Psoas muscle (tissue), 8 donors: Measurements from ENCODE around the gene DNMT3L. TPM values are rescaled to one million over a fixed set of nuclear protein-coding genes. Genes with fewer than 3 reads are reported as not detected.
"Not testable (repeated sequence)": the region's sequence is repeated elsewhere in the genome, so short reads cannot be mapped to it uniquely, and the experiment has no call there.

Experiments
- ATAC-seq, 4 donors: fragments of 200-7000 bp; cut with Tn5 transposase; one replicate each; pipeline ENCODE4 v1.9.1; 2020; ENCODE audit warnings: moderate library complexity in 3 of 4, mild to moderate bottlenecking in 2 of 4
- DNase-seq, 2 donors: peaks; one replicate each; pipeline ENCODE4 v3.0.0-alpha.2; 2020
- H3K27ac ChIP-seq: fragments of 200-600 bp; one replicate; pipeline ENCODE4 v1.8.0; 2022
- H3K27me3 ChIP-seq, 3 donors: fragments of 200-600 bp in 1 of 3; one replicate each; pipeline versions ENCODE4 v1.6.1 to v1.8.0; 2013 to 2022; ENCODE audit warnings: low read length in 2 of 3, mild to moderate bottlenecking in 2 of 3, moderate library complexity in 1 of 3; ENCODE audit not compliant: insufficient read depth in 3 of 3
- H3K36me3 ChIP-seq, 2 donors: fragments of 200-600 bp in 1 of 2; one replicate each; pipeline versions ENCODE4 v1.6.1 to v1.8.0; 2013 to 2022; ENCODE audit warnings: low read depth in 1 of 2, mild to moderate bottlenecking in 1 of 2, moderate library complexity in 1 of 2; ENCODE audit not compliant: insufficient read depth in 1 of 2
- H3K4me1 ChIP-seq: fragments of 200-600 bp; one replicate; pipeline ENCODE4 v1.8.0; 2022
- H3K4me3 ChIP-seq: fragments of 200-600 bp; one replicate; pipeline ENCODE4 v1.8.0; 2022; ENCODE audit warnings: mild to moderate bottlenecking
- H3K9me3 ChIP-seq: fragments of 200-600 bp; one replicate; pipeline ENCODE4 v1.8.0; 2022
- CTCF ChIP-seq: fragments of 200-600 bp; IDR thresholded peaks from one replicate; pipeline ENCODE4 v1.8.0; 2022; ENCODE audit warnings: antibody characterized with exemption
- WGBS, 3 donors: extraction: QIAGEN DNeasy Blood & Tissue Kit; methylation state at CpG; one replicate each; pipeline versions ENCODE4 v1.1.6 to v1.1.7; 2013; 5-methylcytosine and 5-hydroxymethylcytosine counted together
- intact Hi-C, 2 donors: fragments of 100-400 bp; cut with DNase I; formaldehyde crosslinking; loops; one replicate each; pipeline versions ENCODE4 v1.11.0 to v1.14.2; 2022
- polyA plus RNA-seq, 3 donors: library from polyadenylated mRNA; stranded (reverse); fragments of 200-250 nt; gene quantifications; one replicate each; pipeline ENCODE4 v1.2.3, GENCODE V29; 2013
- total RNA-seq, 4 donors: library from RNA; stranded (reverse); fragmentation: NEBNext Ultra II Directional in 2 of 4; extraction: Animal tissue kit (Norgen Biotek cat#: 25700) in 2 of 4; gene quantifications; one replicate each; pipeline versions ENCODE4 v1.2.1 to v1.2.4, GENCODE V29; 2021 to 2023
- donor health status: healthy with polysubstance abuse.
- donor health status: DM: no; HTN: no; CAD: no; lungs with moderate emphysema.
- donor health status: Bipolar disorder and iron deficiency.
- donor health status: healthy.
- donor health status: DM: yes; HTN: yes; CAD: no.
- donor health status: DM: no; HTN: no; CAD: no.
- donor health status: DM: no; HTN: no; CAD: no.
- donor health status: DM: yes; HTN: yes; CAD: no.

Gene DNMT3L
- total and polyA plus RNA-seq, 7 donors = not detected

GRCh38 chr21:44255511-44255981 is 6.2 kb downstream of the DNMT3L start:
- ATAC-seq = no peak
- no peak overlapping the region for H3K4me3 ChIP-seq
- H3K27ac ChIP-seq = no peak overlapping the region
- H3K4me1 ChIP-seq = no peaks in the 10 kb centered on the region
- peaks cover 0 to 7% (median 6%) of the 10 kb centered on the region in 3 donors for H3K27me3 ChIP-seq
- DNase-seq = peak in 1 of 2 donors; percentile 37
- WGBS, 3 donors = 61 to 69% (median 62%) methylated on average over 11 of the region's 11 CpGs
- no peaks in the 10 kb centered on the region for H3K36me3 ChIP-seq
- intact Hi-C loops = no loop called here
- no peaks in the 10 kb centered on the region for H3K9me3 ChIP-seq
- no peak for TF ChIP-seq CTCF

- 69 to 76% (median 76%) methylated on average over 27 to 29 of the region's 29 CpGs for WGBS, 3 donors
- H3K9me3 ChIP-seq = no peaks in the 10 kb centered on the region
- H3K27me3 ChIP-seq = peaks cover 0 to 6% (median 5%) of the 10 kb centered on the region in 3 donors
- DNase-seq = peak in 1 of 2 donors; percentile 39
- H3K36me3 ChIP-seq = no peaks in the 10 kb centered on the region
- intact Hi-C loops = no loop called here
- no peak overlapping the region for H3K27ac ChIP-seq
- TF ChIP-seq CTCF = no peak
- H3K4me3 ChIP-seq = no peak overlapping the region
- no peak for ATAC-seq
- no peaks in the 10 kb centered on the region for H3K4me1 ChIP-seq
Observed at GRCh38 chr21:44253832-44254710, 7.6 kb downstream of the DNMT3L start.

GRCh38 chr21:44249204-44250037 is 12.3 kb downstream of the DNMT3L start:
- H3K27me3 ChIP-seq, DNase-seq, H3K4me1 ChIP-seq, H3K9me3 ChIP-seq, H3K4me3 ChIP-seq, H3K27ac ChIP-seq, H3K36me3 ChIP-seq, intact Hi-C loops: not testable (repeated sequence)
- no CpG with 5 or more reads among the region's 33 CpGs for WGBS, 3 donors
- ATAC-seq = peak; percentile 60 to 81 (median 80)

DNA sequence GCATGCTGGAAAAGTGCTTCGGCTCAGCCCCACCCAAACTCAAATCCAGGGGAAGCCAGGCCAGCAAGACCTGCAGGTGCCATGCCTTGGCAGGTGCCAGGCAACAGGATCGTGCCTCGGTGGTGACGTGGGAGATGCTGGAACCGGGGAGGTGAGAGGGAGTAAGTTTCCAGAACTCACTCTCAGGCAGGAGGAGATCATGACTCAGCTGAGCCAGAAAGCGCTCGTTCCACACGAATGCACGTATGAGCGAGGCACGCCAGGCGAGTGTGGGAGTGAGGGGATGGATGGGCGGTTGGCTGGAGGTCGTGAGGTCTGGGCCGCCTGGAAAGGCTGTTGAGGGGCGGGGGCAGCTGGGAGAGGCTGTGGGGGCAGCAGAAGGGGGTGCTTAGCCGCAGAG is 13.8 kb downstream of the DNMT3L start:
- not testable (repeated sequence) for H3K4me1 ChIP-seq, ATAC-seq

GRCh38 chr21:44243980-44244379 is 17.7 kb downstream of the DNMT3L start:
- DNase-seq, H3K36me3 ChIP-seq, H3K4me3 ChIP-seq, H3K27me3 ChIP-seq, H3K9me3 ChIP-seq, intact Hi-C loops, H3K27ac ChIP-seq, H3K4me1 ChIP-seq: not testable (repeated sequence)
- no CpG with 5 or more reads among the region's 15 CpGs for WGBS, 3 donors
- ATAC-seq = peak; percentile 87 to 89 (median 88)

More for the DNA sequence above, 13.8 kb downstream of the DNMT3L start:
- H3K27me3 ChIP-seq, H3K36me3 ChIP-seq, intact Hi-C loops, H3K27ac ChIP-seq, DNase-seq, H3K4me3 ChIP-seq, H3K9me3 ChIP-seq: not testable (repeated sequence)
- WGBS, 3 donors = no CpG with 5 or more reads among the region's 17 CpGs

DNA sequence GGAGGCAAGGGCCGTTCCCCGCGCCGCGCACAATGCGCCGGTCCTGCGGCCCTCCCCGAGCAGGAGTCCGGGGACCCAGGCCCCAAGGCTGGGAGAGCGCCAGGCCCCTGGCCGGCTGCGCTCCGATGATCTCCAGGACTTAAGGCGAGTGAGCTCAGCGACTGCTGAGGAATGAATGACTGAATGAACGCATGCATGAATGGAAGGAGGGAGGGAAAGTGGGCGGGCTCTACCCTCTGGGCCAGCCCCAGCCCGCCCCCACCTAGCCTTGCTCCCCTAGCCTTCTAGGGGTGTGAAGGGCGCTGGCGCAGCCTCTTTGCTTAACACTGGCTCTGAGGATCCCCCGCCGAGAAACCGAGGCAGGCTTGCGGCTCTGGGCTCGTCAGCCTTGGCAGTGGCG is 20.4 kb downstream of the DNMT3L start:
- intact Hi-C loops, H3K4me1 ChIP-seq, H3K27me3 ChIP-seq, H3K27ac ChIP-seq, H3K36me3 ChIP-seq, DNase-seq, H3K4me3 ChIP-seq, H3K9me3 ChIP-seq: not testable (repeated sequence)
- WGBS, 3 donors = no CpG with 5 or more reads among the region's 27 CpGs
- ATAC-seq = peak in 3 of 4 donors; percentile 9 to 22 (median 12)

- H3K4me1 ChIP-seq, intact Hi-C loops, H3K27me3 ChIP-seq, H3K4me3 ChIP-seq, DNase-seq, H3K27ac ChIP-seq, H3K36me3 ChIP-seq, H3K9me3 ChIP-seq: not testable (repeated sequence)
- peak; percentile 51 to 77 (median 58) for ATAC-seq
- no CpG with 5 or more reads among the region's 53 CpGs for WGBS, 3 donors
Observed at GRCh38 chr21:44240842-44241241, 20.9 kb downstream of the DNMT3L start, which contains the start of gene ICOSLG. TSS of gene ICOSLG (minus strand) at chr21:44240943. CDS start at chr21:44240817, 126 bp downstream.

GRCh38 chr21:44240353-44240752 is 21.3 kb downstream of the DNMT3L start:
- H3K27ac ChIP-seq, H3K9me3 ChIP-seq, H3K36me3 ChIP-seq, H3K4me1 ChIP-seq, H3K4me3 ChIP-seq, DNase-seq, ATAC-seq, H3K27me3 ChIP-seq, intact Hi-C loops: not testable (repeated sequence)
- no CpG with 5 or more reads among the region's 46 CpGs for WGBS, 3 donors

DNA sequence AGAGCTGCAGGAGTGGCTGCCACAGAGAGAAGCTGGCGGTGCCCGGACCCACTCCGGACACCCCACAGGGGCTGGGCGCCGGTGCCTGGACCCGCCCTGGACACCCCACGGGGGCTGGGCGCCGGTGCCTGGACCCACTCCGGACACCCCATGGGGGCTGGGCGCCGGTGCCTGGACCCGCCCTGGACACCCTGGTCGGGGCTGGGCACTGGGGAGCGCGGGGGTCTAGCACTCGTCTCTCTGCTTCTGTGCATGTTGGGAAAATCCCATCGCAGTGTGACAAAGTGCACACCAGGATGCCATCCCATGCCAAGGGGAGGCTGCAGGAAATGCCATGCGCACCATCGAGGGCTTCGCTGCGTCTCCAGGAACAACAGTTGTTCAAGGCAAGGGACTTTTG is 32.1 kb downstream of the DNMT3L start:
- ATAC-seq, H3K27ac ChIP-seq, H3K4me3 ChIP-seq, H3K4me1 ChIP-seq, H3K9me3 ChIP-seq, H3K36me3 ChIP-seq, H3K27me3 ChIP-seq, intact Hi-C loops: not testable (repeated sequence)
- WGBS, 3 donors = 70 to 85% methylated on average over 9 of the region's 22 CpGs; no CpG with 5 or more reads in 1 of the 3 donors
- DNase-seq = peak in 1 of 2 donors; percentile 16
